H9 (cell line): Measurements from ENCODE around the gene C12orf50. TPM values are rescaled to one million over a fixed set of nuclear protein-coding genes. Genes with fewer than 3 reads are reported as not detected.

Source experiments
- DNase-seq: peaks from one replicate; pipeline ENCODE4 v3.0.0-alpha.2; 2017
- H2AFZ ChIP-seq: one replicate; pipeline ENCODE4 v1.6.1; 2013; ENCODE audit warnings: mild to moderate bottlenecking, low read length, control low read depth, moderate library complexity
- H2AK5ac ChIP-seq: 2 replicates; pipeline ENCODE4 v1.6.1; 2013; ENCODE audit warnings: low read length, control low read depth, mixed read lengths; ENCODE audit not compliant: insufficient read length
- H2BK120ac ChIP-seq: one replicate; pipeline ENCODE4 v1.6.1; 2013; ENCODE audit warnings: low read depth, mild to moderate bottlenecking, low read length, control low read depth, inconsistent platforms; ENCODE audit not compliant: poor library complexity, severe bottlenecking
- H2BK12ac ChIP-seq: 2 replicates; pipeline ENCODE4 v1.6.1; 2013; ENCODE audit warnings: low read length, control low read depth, mixed read lengths, low read depth; ENCODE audit not compliant: insufficient read length
- H2BK15ac ChIP-seq: 2 replicates; pipeline ENCODE4 v1.6.1; 2013; ENCODE audit warnings: low read depth, low read length, control low read depth
- H2BK20ac ChIP-seq: one replicate; pipeline ENCODE4 v1.6.1; 2013; ENCODE audit warnings: low read depth, mild to moderate bottlenecking, low read length, control low read depth, inconsistent platforms; ENCODE audit not compliant: poor library complexity, severe bottlenecking
- H2BK5ac ChIP-seq: 2 replicates; pipeline ENCODE4 v1.6.1; 2013; ENCODE audit warnings: low read length, control low read depth, mixed read lengths; ENCODE audit not compliant: insufficient read length
- H3K14ac ChIP-seq: 2 replicates; pipeline ENCODE4 v1.6.1; 2013; ENCODE audit warnings: low read length, control low read depth; ENCODE audit not compliant: insufficient read depth
- H3K18ac ChIP-seq: 2 replicates; pipeline ENCODE4 v1.6.1; 2013; ENCODE audit warnings: low read depth, mild to moderate bottlenecking, mixed read lengths, low read length, control low read depth; ENCODE audit not compliant: insufficient read length
- H3K23ac ChIP-seq: 2 replicates; pipeline ENCODE4 v1.6.1; 2013; ENCODE audit warnings: low read length, control low read depth, mixed read lengths, low read depth; ENCODE audit not compliant: insufficient read length
- H3K23me2 ChIP-seq: 2 replicates; pipeline ENCODE4 v1.6.1; 2013; ENCODE audit warnings: low read depth, mild to moderate bottlenecking, mixed read lengths, low read length, control low read depth; ENCODE audit not compliant: insufficient read length, poor library complexity, severe bottlenecking
- H3K27ac ChIP-seq: 2 replicates; pipeline ENCODE4 v1.5.1; 2013; ENCODE audit warnings: low read length, control low read depth, mixed read lengths, low read depth; ENCODE audit not compliant: insufficient read length
- H3K27me3 ChIP-seq: 2 replicates; pipeline ENCODE4 v1.6.1; 2013; ENCODE audit warnings: low read length, control low read depth, inconsistent platforms; ENCODE audit not compliant: insufficient read depth
- H3K4ac ChIP-seq: 2 replicates; pipeline ENCODE4 v1.6.1; 2013; ENCODE audit warnings: low read depth, mild to moderate bottlenecking, control low read depth, inconsistent platforms, low read length, moderate library complexity
- H3K4me1 ChIP-seq: 2 replicates; pipeline ENCODE4 v1.6.1; 2013; ENCODE audit warnings: low read length, control low read depth, inconsistent platforms; ENCODE audit not compliant: insufficient read depth
- H3K4me2 ChIP-seq: 2 replicates; pipeline ENCODE4 v1.6.1; 2013; ENCODE audit warnings: low read length, control low read depth, mixed read lengths; ENCODE audit not compliant: insufficient read length, insufficient read depth
- H3K56ac ChIP-seq: 2 replicates; pipeline ENCODE4 v1.6.1; 2013; ENCODE audit warnings: low read depth, mild to moderate bottlenecking, mixed read lengths, low read length, control low read depth; ENCODE audit not compliant: insufficient read length
- H3K79me1 ChIP-seq: 2 replicates; pipeline ENCODE4 v1.6.1; 2013; ENCODE audit warnings: low read depth, mild to moderate bottlenecking, moderate library complexity, low read length, control low read depth, inconsistent platforms; ENCODE audit not compliant: insufficient read depth, poor library complexity, severe bottlenecking
- H3K79me2 ChIP-seq: 2 replicates; pipeline ENCODE4 v1.6.1; 2013; ENCODE audit warnings: low read length, control low read depth, inconsistent platforms; ENCODE audit not compliant: insufficient read depth
- H3K9ac ChIP-seq: 2 replicates; pipeline ENCODE4 v1.6.1; 2013; ENCODE audit warnings: low read length, control low read depth, mixed read lengths; ENCODE audit not compliant: insufficient read length; ENCODE audit errors: extremely low read depth
- H3K9me3 ChIP-seq: one replicate; pipeline ENCODE4 v1.6.1; 2013; ENCODE audit warnings: low read depth, low read length, inconsistent platforms; ENCODE audit not compliant: control insufficient read depth
- H3T11ph ChIP-seq: one replicate; pipeline ENCODE4 v1.6.1; 2013; ENCODE audit warnings: mild to moderate bottlenecking, low read length, control low read depth, inconsistent platforms
- H4K20me1 ChIP-seq: one replicate; pipeline ENCODE4 v1.6.1; 2013; ENCODE audit not compliant: control insufficient read depth, insufficient read length, insufficient read depth
- H4K5ac ChIP-seq: 2 replicates; pipeline ENCODE4 v1.6.1; 2013; ENCODE audit warnings: low read depth, mild to moderate bottlenecking, mixed read lengths, low read length, control low read depth; ENCODE audit not compliant: insufficient read length
- H4K8ac ChIP-seq: replicated peaks from 2 replicates; pipeline ENCODE4 v1.6.1; 2013; ENCODE audit warnings: low read length, control low read depth, mixed read lengths, low read depth; ENCODE audit not compliant: insufficient read length
- H4K91ac ChIP-seq: 2 replicates; pipeline ENCODE4 v1.6.1; 2013; ENCODE audit warnings: low read depth, mild to moderate bottlenecking, moderate library complexity, mixed read lengths, low read length, control low read depth; ENCODE audit not compliant: insufficient read length
- H3K27ac Mint-ChIP-seq, 3 experiments: 2 replicates in 2 of 3; 3 replicates in 1 of 3; pipeline ENCODE4 v1.8.0; 2020 to 2021; ENCODE audit warnings: mixed read lengths in 3 of 3, mild to moderate bottlenecking in 1 of 3, moderate library complexity in 1 of 3
- H3K27me3 Mint-ChIP-seq: 2 replicates; pipeline ENCODE4 v1.8.0; 2021; ENCODE audit warnings: low read depth, mild to moderate bottlenecking, moderate library complexity, mixed read lengths
- H3K36me3 Mint-ChIP-seq, 3 experiments: 2 replicates in 2 of 3; 3 replicates in 1 of 3; pipeline ENCODE4 v1.8.0; 2020 to 2021; ENCODE audit warnings: low read depth in 3 of 3, mixed read lengths in 3 of 3; ENCODE audit not compliant: insufficient read depth in 1 of 3
- H3K4me1 Mint-ChIP-seq, 2 experiments: 2 replicates each; pipeline ENCODE4 v1.8.0; 2020; ENCODE audit warnings: mixed read lengths in 2 of 2
- H3K4me3 Mint-ChIP-seq, 2 experiments: 2 replicates in 1 of 2; 3 replicates in 1 of 2; pipeline ENCODE4 v1.8.0; 2020 to 2021; ENCODE audit warnings: mild to moderate bottlenecking in 2 of 2, mixed read lengths in 2 of 2, moderate library complexity in 1 of 2
- H3K9me3 Mint-ChIP-seq, 2 experiments: 2 replicates in 1 of 2; 3 replicates in 1 of 2; pipeline ENCODE4 v1.8.0; 2020; ENCODE audit warnings: mild to moderate bottlenecking in 2 of 2, mixed read lengths in 2 of 2, moderate library complexity in 1 of 2
- CTCF ChIP-seq: fragments of 200-600 bp; sonication (generic); conservative IDR thresholded peaks from 3 replicates; pipeline ENCODE4 v1.8.0; 2021; ENCODE audit warnings: antibody characterized with exemption, mild to moderate bottlenecking
- WGBS: extraction: QIAGEN DNeasy Blood & Tissue Kit; methylation state at CpG from one replicate; pipeline ENCODE4 v1.1.7; 2013; ENCODE audit warnings: missing lambda C conversion rate, low lambda C conversion rate, mixed read lengths; ENCODE audit not compliant: insufficient read length; ENCODE audit errors: extremely low coverage; 5-methylcytosine and 5-hydroxymethylcytosine counted together
- total RNA-seq: library from RNA; stranded (reverse); gene quantifications from 2 replicates; pipeline ENCODE4 v1.2.1, GENCODE V29; 2021

C12orf50 gene
- total RNA-seq, 1 experiment from 2014 or later = 0.17 TPM

- Histone ChIP-seq H3K4me2 (no peak overlapping the region), H4K20me1 (no peaks in the 10 kb centered on the region), H3K27ac (no peak overlapping the region), H4K5ac (no peak overlapping the region), H3K9ac (no peak overlapping the region), H2BK12ac (no peak overlapping the region), H4K91ac (no peak overlapping the region), H3K18ac (no peak overlapping the region), H4K8ac (no peak overlapping the region), H2AFZ (no peak overlapping the region), H3K23ac (no peak overlapping the region), H3K14ac (no peak overlapping the region), H2BK120ac (no peak overlapping the region), H3T11ph (no peak overlapping the region), H3K79me1 (no peaks in the 10 kb centered on the region), H2BK5ac (no peak overlapping the region), H2BK15ac (no peak overlapping the region), H3K79me2 (no peaks in the 10 kb centered on the region), H3K4ac (no peak overlapping the region), H2AK5ac (no peak overlapping the region), H3K23me2 (no peaks in the 10 kb centered on the region), H3K56ac (no peak overlapping the region), H2BK20ac (no peak overlapping the region), H3K9me3 (no peaks in the 10 kb centered on the region), H3K27me3 (no peaks in the 10 kb centered on the region), H3K4me1 (no peaks in the 10 kb centered on the region)
- peaks cover 0 to 17% (median 11%) of the 10 kb centered on the region in 3 experiments; a peak in 4 of 7 replicates for H3K36me3 Mint-ChIP-seq
- no peak overlapping the region for H3K4me3 Mint-ChIP-seq
- WGBS = no CpG with 5 or more reads among the region's 4 CpGs
- no peaks in the 10 kb centered on the region for H3K4me1 Mint-ChIP-seq
- H3K27ac Mint-ChIP-seq = no peak overlapping the region
- H3K9me3 Mint-ChIP-seq = no peaks in the 10 kb centered on the region
- no peak for TF ChIP-seq CTCF
- no peaks in the 10 kb centered on the region for H3K27me3 Mint-ChIP-seq
- no peak for DNase-seq
These were observed 29.0 kb upstream of the C12orf50 start for GRCh38 chr12:88057994-88058718.
